ENCODE data around the gene UTP4.
"Not testable (repeated sequence)": the region's sequence is repeated elsewhere in the genome, so short reads cannot be mapped to it uniquely, and the experiment has no call there.

The UTP4 gene

DNA sequence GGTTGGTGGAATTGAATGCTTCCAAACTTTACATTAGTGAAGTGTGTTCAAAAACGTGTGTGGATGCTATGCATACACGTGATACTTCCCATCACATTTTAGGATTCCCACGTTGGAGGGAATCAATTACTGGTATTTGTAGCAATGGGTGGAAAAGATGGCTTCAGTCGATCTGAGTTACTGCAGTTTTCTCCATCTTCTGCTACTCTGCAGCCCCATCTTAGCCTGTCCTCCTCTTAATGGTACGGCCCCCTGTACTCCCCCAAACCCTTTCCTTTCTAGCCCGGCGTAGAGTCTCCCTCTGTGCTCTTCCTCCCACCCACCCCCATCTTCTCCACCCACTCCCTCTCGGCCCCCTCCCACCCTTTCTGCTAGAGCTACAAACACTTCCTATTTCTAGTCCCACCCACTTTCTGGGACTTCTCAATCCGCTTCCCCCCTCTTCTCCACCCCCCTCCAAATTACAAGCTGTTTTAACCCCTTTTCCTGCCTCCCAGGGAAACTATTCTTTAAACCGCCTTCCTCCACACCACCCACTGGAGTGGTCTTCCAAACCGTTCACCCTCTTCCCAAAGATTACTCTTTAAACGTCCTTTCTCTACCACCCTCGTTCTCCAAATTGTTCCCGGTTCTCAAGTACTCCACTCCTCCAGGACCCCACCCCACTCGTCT is 1.1 kb upstream of the UTP4 start:
- DNase-seq = peak; percentile 43

- peak; percentile 89 for DNase-seq
These were observed 518 bp upstream of the UTP4 start for GRCh38 chr16:69131839-69132423.

DNA sequence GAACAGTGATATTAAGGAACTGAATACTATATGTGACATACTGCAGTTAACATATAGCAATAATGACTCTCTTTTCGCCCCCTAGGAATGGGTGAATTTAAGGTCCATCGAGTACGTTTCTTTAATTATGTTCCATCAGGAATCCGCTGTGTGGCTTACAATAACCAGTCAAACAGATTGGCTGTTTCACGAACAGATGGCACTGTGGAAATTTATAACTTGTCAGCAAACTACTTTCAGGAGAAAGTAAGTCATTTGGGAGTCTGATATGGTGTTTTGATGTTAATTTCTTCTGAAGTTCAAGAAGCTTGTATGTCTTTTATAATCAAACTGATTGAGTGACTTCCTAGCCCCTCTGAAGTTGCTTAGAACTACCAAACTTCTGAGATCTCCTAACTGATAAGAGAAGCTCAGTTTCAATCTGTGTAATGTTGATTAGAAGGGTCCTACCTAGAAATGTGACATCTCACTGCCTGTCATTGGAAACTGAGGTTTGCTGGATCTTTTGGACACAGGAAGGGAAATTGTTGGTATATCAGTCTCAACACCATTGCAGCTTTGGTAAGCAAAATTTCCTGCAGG is 1.0 kb downstream of the UTP4 start:
- no peak for DNase-seq

DNA sequence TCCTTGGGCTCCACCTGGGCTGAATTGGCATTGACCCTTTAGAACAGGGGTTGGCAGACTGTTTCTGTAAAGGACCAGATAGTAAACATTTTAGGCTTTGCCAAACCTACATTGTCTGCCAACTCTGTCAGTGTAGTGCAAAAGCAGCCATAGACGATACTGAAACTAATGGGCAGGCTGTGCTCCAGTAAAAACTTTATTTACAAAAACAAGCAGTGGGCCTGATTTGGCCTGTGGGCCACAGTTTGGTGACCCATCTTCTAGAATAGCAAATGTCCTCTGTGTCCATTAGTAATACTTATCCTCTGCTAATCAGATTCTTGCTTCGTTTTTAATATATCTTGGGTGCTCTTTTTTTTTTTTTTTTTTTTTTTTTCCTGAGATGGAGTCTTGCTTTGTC is 6.2 kb downstream of the UTP4 start:
- no peak for DNase-seq

DNA sequence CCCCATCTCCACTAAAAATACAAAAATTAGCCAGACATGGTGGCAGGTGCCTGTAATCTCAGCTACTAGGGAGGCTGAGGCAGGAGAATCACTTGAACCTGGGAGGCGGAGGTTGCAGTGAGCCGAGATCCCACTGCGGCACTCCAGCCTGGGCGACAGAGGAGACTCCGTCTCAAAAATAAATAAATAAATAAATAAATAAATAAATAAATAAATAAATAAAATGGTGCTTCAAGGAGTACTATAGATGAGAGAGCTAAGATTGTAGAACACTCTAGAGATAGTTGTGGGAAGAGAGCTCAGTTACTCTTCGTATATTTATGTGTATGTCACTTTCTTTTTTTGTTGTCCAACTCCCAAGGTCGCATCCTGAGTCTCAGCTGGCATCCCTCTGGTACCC is 7.0 kb downstream of the UTP4 start:
- not testable (repeated sequence) for DNase-seq

DNA sequence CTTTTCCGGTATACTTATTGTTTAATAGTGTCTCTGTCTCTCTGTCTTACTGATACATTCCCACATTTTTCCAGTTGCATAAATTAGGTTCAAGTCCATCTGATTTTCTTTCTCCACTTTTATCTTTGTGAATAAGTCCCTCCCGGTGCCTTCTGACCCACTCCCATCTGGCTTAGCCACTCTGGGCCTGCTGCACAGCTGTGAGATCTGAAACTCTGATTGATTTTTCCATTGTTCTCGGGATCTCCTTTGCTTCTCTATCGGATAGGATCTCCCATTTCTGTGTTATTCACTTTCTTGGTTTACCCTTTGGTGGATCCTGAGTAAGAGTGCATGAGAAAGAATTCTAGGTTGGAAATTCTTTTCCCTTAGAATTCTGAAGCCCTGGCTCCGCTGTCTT is 8.6 kb downstream of the UTP4 start:
- DNase-seq = no peak

DNA sequence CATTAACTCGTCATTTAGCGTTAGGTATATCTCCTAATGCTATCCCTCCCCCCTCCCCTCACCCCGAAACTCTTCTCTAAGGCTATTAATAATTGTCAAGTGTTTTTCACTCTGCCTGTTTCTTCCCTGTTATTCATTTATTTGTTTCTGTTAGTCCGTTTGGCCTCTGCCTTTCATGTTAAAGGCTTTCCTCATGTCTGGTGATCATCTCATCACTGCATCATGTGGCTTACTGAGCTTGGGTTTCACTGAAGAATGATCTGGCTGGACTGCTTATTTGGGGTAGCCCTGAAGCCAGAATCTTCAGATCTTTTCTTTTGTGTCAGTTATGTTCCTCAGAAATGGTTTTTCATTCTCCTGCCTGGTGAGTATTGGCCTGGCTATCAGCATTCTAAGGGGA is 9.5 kb downstream of the UTP4 start:
- DNase-seq = no peak

DNA sequence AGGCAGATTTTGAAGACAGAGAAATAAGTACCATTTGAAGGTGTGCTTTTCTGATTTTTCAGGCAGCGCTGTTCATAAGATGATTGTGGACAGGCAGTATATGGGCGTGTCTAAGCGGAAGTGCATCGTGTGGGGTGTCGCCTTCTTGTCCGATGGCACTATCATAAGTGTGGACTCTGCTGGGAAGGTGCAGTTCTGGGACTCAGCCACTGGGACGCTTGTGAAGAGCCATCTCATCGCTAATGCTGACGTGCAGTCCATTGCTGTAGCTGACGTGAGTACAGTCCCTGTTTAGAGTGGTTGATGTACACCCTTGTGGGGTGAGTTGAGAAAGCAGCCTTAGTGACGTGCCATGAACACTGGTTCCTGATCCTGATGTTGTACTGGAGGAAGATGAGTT is 10.7 kb downstream of the UTP4 start:
- DNase-seq = peak; percentile 17

DNA sequence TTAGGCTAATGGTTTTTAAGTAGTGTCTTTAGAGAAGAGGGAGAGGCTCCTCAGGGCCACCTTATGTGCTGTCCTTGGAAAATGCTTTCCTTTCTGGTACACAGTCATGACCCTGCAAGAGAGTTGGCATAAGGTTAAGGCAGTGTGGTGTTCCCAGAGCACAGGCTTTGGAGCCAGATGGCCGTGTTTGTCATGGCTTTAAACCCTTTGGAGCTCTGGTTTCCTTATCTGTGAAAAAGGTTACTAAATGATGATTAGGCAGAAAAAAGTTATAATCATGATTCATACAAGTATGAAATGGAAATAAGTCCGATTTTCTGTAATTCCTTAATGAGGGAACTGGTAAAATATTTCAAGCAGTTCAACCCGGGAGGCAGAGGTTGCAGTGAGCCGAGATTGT is 13.2 kb downstream of the UTP4 start:
- DNase-seq = no peak

DNA sequence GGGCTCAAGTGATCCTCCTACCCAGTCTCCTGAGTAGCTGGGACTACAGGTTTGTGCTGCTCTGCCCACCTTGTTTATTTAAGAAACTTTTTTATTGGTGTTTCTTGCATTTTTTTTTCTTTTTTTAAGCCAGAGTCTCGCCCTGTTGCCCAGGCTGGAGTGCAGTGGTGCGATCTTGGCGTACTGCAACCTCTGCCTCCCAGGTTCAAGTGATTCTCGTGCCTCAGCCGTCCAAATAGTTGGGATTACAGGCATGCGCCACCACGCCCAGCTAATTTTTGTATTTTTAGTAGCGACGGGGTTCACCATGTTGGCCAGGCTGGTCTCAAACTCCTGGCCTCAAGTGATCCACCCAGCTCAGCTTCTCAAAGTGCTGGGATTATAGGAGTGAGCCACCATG is 17.2 kb downstream of the UTP4 start:
- DNase-seq = not testable (repeated sequence)

DNA sequence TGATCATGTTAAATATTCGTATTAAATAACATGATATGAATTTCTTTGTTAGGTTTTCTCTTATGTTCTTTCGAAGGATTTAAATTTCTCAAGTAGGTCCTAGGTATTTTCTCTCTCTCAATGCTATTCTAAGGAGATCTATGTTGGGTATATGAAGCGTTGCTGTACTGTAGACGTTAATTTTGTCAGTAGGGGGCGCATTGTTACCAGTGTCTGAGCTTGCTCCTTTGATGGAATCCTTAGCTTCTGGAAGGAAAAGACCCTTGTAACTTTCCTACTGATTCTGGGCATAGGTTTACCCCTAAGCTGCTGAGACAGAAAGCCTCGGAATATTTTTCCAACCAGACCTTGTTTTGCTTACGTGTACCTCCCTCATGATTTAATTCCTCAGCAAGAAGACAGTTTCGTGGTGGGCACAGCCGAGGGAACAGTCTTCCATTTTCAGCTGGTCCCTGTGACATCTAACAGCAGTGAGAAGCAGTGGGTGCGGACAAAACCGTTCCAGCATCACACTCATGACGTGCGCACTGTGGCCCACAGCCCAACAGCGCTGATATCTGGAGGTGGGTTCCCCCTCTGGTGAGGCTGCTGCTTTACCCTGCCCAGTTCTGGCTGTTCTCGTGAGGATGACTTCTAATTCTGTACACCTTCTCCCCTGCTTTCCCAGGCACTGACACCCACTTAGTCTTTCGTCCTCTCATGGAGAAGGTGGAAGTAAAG is 17.9 kb downstream of the UTP4 start:
- DNase-seq = peak; percentile 76

GRCh38 chr16:69157196-69157595 is 24.7 kb downstream of the UTP4 start:
- no peak for DNase-seq

DNA sequence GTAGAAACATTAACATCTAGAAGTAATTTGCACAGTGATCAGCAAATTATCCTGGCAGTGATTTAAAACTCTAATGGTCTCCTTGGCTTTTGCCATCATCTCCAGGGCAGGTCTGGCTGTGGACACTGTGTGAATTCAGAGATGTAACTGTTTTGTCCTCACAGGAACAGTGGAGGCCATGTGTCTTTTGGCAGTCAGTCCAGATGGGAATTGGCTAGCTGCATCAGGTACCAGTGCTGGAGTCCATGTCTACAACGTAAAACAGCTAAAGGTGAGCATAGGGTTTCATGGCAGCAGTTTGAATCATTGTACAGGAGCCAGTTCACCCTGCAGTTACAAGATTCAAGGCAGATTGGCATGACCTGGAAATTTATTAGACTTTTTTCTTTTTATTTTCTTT is 27.7 kb downstream of the UTP4 start:
- no peak for DNase-seq

GRCh38 chr16:69165584-69165983 is 33.1 kb downstream of the UTP4 start:
- DNase-seq = no peak

GRCh38 chr16:69166221-69166833 is 33.9 kb downstream of the UTP4 start:
- DNase-seq = peak; percentile 46

GRCh38 chr16:69166946-69167930 is 34.8 kb downstream of the UTP4 start:
- peak; percentile 49 for DNase-seq

DNA sequence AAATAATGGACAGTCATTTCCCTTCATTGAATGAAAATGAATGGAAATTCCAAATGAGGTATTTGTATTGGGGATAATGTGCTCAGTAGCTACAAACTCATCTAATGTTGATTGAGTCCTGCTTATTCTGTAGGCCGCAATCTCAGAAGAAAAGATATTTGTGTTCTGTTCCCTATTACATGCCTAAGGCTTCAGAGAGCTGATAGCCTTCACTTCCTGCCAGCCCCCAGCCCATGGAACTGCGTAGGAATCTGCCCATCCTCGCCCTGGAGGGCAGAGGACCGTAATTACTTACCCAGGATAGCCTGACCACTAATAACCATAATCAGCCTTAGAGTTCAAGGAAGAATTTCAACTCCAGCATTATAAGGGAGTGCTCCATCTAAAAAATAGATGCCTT is 36.6 kb downstream of the UTP4 start:
- DNase-seq = no peak

DNA sequence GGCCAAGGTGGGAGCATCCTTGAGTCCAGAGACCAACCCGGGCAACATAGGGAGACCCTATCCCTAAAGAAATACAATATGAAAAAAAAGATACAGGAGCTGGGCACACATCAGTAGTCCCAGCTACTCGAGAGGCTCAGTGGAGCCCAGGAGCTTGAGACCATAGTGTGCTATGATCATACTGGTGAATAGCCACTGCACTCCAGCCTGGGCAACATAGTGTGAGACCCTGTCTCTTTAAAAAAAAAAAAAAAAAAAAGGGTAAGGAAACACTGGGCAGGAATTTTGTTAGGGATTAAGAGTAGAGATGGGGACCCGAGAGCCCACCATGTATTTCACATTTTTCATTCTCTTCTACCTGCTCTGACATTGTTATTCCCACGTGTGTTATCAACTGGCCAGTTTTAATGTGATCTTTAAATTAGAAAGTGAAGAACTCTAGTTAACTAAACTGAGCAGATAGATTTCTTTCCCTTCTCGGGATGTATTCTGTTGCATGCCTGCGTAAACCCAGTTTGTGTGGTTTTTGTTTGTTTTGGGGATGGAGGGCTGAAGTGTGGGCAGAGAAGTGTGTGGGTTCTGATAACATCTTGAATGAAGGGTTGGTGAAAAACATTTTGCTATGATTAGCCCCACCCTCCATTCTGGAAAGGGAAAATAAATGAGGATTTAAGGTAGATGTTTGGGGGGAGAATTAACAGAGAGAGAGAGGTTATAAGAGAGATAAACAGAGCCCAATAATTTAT is 37.3 kb downstream of the UTP4 start:
- no peak for DNase-seq

DNA sequence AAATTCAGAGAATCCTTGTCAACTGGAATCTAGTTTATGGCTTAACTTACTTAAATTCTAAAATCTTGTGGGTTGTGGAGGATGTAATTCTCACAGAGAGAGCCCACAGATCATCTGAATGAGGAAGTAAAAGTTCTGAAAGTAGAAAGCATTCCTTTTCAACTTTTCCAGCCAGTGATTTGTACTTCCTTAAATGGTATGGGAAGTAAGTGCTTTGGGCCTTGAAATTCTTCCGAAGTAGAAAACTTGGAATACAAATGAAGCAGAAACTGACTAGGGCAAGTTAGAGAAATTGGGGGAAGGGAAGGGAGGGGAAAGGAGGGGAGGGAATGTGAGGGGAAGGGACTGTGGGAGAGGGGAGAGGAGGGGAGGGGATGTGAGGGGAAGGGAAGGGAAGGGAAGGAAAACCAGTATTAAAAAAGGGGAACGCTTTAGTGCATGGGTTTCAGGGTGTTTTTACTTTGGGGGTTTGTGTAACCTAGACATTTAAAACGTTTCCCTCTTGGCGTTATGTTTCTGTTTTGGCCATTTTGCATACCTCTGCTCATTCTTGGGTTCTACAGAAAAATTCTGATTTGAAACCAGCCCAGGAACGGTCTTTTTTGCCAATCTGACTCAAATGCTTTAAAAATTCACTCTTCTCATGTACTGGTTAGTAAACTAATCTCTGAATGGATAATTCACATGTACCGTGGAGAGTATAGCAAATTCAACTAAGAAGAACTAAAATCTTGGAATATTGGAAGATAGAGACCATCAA is 39.1 kb downstream of the UTP4 start:
- DNase-seq = peak; percentile 71

DNA sequence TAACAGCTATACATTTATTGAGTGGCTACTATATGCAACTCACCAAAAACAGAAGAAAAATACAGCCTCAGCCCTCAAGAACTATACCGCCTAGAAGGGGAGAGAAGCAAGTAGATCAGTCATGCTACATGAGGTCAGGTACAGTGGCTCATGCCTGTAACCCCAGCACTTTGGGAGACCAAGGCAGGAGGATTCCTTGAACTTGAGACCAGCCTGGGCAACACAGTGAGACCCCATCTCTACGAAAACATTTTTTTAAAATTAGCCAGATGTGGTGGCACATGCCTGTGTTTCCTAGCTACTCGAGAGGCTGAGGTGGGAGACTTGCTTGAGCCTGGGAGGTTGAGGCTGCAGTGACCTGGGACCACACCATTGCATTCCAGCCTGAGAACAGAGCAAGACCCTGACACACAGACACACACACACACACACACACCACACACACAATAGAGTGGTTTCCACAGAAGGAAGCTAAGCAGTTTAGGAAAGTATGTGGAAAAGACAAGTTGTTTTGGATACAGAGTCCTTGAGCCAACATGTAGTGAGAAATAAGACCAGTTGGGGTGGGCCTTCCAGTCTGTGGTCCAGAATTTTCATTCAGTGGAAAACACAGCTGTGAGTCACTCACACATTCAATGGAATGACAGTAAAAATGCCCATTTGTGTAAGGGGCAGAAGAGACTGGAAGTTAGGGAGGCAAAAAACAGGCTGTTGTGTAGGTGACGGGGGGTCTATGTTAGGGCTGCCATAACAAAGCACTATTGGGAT is 43.8 kb downstream of the UTP4 start:
- peak; percentile 65 for DNase-seq

Data from fibroblast of skin of back (primary cell).